CD4-positive, alpha-beta T cell treated with Interferon alpha-2 for 1 hour (primary cell): ENCODE results near the gene KIF4B.
"Not testable (repeated sequence)": the region's sequence is repeated elsewhere in the genome, so short reads cannot be mapped to it uniquely, and the experiment has no call there.

ENCODE experiments used
- DNase-seq, 2 donors: peaks; one replicate each; pipeline ENCODE4 v3.0.0-alpha.2; 2020 to 2022

The KIF4B gene, protein sequence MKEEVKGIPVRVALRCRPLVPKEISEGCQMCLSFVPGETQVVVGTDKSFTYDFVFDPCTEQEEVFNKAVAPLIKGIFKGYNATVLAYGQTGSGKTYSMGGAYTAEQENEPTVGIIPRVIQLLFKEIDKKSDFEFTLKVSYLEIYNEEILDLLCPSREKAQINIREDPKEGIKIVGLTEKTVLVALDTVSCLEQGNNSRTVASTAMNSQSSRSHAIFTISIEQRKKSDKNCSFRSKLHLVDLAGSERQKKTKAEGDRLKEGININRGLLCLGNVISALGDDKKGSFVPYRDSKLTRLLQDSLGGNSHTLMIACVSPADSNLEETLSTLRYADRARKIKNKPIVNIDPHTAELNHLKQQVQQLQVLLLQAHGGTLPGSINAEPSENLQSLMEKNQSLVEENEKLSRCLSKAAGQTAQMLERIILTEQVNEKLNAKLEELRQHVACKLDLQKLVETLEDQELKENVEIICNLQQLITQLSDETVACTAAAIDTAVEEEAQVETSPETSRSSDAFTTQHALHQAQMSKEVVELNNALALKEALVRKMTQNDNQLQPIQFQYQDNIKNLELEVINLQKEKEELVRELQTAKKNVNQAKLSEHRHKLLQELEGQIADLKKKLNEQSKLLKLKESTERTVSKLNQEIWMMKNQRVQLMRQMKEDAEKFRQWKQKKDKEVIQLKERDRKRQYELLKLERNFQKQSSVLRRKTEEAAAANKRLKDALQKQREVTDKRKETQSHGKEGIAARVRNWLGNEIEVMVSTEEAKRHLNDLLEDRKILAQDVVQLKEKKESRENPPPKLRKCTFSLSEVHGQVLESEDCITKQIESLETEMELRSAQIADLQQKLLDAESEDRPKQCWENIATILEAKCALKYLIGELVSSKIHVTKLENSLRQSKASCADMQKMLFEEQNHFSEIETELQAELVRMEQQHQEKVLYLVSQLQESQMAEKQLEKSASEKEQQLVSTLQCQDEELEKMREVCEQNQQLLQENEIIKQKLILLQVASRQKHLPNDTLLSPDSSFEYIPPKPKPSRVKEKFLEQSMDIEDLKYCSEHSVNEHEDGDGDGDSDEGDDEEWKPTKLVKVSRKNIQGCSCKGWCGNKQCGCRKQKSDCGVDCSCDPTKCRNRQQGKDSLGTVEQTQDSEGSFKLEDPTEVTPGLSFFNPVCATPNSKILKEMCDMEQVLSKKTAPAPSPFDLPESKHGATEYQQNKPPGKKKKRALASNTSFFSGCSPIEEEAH

DNA sequence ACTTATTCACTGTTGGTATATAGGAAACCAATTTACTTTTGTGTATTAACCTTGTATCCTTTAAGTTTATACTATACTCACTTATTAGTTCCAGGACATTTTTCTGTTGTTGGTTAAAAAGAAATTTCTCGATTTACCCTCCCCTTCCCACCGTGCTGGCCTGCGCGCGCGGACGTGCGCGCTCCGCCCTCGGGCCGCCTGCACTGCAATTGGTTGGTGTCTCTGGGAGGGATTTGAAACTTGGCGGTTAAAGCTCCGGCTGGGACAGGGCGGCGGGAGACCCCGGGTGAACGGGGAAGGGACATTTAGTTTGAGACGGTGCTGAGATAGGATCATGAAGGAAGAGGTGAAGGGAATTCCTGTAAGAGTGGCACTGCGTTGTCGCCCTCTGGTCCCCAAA lies at the start of gene KIF4B:
Gene KIF4B, plus strand, starts transcription at position 230 of the 400 bp plus-strand sequence. Its CDS starts 105 bp downstream, at position 335.
- DNase-seq = no peak

DNA sequence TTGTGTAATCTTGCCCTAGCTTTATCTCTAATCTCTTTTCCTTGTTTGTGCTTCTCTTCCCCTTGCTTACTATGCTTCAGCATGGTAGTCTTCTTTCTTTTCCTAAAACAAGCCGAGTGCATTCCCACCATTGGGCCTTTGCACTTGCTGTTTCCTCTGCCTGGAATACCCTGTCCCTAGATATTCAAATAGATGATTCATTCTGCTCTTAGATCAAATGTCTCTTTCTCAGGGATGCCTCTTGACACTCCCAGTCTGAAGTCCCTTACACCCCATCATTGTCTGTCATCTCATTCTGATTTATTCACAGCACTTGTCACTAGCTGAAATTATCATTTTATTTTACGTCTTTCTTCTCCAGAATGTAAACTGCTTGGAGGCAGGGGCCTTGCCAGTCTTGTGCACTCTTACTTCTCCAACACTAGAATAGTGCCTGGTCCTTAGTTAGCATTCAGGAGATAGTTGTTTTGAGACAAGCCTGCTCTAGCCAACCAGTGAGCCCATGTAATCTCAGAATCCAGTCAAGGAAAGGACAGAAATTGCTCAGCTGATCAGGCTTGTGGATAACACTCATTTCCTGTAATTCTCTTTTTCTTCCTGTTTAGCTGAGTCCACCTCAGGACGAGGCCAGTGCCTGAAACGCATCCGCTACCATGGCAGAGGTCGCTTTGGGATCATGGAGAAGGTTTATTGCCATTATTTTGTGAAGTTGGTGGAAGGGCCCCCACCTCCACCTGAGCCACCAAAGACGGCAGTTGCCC lies 47.3 kb upstream of the KIF4B start:
- no peak for DNase-seq

DNA sequence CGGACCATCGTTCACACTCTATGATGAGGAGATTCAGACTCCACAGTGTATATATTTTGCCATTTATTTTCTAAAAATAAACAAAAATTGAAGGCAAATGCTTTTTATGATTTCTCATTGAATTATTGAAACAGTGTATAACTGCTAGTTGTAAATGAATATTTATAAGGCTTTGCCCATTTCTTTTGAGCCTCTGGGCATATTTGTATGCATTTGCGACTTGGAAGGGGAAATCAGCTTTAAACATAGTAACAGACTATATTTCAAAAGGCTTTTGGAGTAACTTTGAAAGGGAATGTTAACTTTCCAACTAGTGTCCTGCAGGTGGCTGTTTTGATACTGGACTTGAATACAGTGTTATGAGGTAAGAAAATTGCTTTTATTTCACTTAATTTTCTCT lies 46.7 kb upstream of the KIF4B start:
- no peak for DNase-seq

DNA sequence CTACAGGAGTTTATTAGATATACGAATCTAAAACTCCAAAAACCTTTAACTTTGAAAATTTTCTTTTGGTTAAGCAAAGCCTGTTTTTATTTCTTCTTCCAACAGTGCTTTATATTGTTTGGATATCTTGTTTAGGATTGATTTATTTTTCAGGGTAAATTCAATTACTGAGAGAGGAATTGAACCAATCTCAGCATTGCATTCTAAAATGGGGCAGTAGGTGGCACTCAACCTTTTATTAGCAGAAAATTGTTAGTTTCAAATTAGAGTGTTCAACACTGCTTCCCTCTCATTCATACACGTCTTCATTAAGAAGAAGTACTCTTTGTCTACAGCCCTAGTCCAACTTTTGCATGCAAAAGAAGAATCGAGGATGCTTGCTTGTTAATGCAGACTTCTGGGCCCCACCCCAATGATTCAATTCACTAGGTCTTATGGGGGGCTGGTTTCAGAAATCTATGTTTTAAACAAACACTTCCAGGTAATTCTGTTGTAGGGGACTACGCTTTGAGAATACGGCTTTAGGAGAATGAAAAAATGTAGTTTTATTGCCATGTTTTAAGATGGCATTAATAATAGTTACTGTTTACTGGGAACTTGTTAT lies 46.0 kb upstream of the KIF4B start:
- DNase-seq = no peak

DNA sequence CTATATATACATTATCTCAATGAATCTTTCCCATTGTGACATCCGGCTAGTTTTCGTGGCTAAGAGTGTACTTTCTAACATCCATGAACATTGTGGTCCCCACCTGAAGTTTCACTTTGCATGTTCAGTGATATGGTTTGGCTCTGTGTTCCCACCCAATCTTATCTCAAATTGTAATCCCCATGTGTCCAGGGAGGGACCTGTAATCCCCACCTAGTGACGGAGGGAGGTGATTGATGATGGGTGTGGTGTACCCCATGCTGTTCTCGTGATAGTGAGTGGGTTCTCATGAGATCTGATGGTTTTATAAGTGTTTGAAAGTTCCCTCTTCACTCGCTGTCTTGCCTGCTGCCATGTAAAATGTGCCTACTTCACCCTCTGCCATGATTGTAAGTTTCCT lies 44.6 kb upstream of the KIF4B start:
- DNase-seq = no peak

DNA sequence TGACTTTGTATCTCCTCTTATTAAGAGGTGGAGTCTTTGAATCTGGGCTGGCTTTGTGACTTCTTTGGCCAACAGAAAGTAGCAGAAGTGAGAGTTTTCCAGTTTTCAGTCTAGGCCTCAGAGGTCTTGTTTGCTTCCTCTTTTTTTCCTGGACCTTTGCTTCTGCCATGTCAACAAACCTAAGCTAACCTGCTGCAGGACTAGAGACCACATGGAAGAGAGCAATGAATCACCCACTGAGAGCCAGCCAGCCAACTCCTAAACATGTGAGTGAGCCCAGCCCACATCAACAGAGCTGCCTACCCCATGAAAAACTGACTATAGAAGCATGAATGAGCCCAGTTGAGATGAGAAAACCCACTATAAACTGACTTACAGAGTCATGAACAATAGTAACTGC lies 42.8 kb upstream of the KIF4B start:
- no peak for DNase-seq

DNA sequence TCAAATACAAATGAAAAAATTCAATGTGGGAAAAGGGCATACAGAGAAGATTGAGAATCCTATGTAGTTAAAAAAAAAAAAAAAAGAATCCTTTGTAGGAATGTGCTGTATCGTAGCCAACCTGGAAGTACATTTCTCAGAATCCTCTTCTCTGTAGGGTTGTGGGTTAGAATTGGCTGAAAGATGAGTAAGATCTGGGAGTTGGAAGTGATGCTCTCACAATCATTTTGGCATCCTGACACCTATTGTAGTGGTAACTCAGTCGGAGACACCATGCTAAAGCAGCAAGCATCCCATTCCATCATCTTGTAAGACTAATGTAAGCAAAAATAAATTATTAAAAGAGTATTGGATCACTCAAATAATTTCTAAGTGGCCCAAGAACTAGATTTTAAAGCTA lies 42.1 kb upstream of the KIF4B start:
- no peak for DNase-seq

DNA sequence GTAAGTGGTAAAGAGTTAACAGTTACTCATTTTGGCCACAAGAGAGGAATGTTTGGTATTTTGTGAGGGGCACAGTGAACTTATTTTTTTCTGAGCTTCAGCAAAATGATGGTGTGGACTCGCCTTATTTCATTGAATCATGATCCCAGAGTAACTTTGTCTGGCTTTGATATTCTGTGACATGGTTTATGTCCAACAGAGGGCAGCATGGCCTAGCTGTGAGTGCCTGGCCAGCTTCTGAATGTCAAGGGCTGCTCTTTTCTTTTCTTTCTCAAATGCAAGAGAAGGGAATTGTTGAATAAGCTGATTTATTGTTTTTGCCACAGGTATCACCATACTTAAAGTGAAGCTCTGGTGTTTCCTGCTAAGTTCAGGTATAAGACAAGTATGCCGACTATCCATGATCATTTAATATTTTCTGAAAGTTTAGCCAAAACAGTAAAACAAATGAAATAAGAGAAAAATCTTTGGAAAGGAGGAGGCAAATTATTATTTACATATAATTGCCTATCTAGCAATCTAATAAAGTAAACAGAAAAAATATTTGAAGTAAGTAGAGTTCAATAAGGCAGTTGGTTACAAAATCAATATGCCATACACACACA lies 41.0 kb upstream of the KIF4B start:
- DNase-seq = no peak

DNA sequence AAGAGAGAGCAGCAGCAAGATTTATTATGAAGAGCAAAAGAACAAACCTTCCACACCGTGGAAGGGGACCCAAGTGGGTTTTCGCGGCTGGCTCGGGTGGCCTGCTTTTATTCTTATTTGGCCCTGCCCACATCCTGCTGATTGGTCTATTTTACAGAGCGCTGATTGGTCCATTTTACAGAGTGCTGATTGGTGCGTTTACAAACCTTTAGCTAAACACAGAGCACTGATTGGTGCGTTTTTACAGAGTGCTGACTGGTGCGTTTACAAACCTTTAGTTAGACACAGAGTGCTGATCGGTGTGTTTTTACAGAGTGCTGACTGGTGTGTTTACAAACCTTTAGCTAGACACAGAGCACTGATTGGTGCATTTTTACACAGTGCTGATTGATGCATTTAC lies 37.5 kb upstream of the KIF4B start:
- not testable (repeated sequence) for DNase-seq

DNA sequence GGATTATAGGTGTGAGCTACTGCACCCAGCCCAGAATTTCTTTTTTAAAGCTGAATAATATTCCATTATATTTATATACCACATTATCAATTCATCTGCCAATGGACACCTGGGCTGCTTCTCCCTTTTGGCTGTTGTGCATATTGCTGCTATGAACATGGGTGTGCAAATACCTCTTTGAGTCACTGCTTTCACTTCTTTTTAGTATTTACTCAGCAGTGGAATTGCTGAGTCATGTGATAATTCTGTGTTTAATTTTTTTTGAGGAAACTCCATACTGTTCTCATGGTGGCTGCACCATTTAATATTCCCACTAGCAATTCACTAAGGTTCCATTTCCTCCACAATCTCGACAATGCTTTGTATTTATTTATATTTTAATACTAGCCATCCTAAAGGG lies 36.1 kb upstream of the KIF4B start:
- no peak for DNase-seq

DNA sequence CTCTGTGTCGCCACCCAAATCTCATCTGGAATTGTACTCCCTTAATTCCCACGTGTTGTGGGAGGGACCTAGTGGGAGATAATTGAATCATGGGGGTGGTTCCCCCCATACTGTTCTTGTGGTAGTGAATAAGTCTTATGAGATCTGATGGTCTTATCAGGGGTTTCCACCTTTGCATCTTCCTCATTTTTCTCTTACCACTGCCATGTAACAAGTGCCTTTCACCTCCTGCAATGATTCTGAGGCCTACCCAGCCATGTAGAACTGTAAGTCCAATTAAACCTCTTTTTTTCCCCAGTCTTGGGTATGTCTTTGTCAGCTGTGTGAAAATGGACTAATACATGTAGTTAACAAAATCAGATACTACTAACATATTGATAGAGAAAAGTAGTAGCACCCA lies 35.3 kb upstream of the KIF4B start:
- not testable (repeated sequence) for DNase-seq

DNA sequence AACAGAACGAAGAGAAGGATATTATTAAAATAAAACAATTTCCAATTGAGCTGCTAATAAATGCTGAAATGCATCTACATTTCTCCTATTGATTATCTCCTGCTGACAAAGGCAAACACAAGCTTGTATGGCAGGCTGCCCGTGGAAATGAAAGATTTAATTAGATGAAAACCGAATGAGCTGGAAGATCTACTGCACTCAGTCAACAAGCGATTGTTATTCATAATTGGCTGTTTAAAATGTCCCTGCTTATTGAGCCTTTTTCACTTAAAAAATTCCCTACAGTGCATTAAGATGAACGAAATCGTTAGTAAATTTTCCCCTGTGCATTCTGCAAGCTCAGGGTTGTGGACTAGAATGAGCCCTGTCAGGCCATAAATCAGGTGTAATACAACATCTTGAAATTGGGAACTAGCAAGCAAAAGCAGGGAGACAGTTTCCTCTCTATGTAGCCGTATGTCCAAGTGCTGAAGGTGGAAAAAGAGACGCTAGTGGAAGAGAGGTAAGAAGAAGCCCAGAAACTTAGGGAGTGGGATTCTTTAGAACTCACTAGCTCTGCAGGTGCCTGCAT lies 28.5 kb upstream of the KIF4B start:
- no peak for DNase-seq

DNA sequence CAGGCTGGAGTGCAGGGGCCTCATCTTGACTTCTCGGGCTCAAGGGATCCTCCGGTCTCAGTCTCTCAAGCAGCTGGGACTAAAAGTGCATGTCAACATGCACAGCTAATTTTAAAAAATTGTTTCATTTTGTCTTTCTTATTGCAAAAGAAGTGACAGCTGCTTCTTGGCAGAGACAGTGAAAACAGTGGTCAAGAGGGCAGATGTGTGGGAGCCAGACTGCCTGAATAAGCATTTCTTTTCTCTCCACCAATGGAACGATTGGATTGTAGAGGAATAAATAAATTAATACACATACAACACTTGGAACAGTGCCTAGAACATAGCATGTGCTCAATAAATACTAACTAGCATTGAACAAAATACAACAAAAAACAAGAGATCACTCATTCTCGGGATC lies 27.4 kb upstream of the KIF4B start:
- DNase-seq = no peak

DNA sequence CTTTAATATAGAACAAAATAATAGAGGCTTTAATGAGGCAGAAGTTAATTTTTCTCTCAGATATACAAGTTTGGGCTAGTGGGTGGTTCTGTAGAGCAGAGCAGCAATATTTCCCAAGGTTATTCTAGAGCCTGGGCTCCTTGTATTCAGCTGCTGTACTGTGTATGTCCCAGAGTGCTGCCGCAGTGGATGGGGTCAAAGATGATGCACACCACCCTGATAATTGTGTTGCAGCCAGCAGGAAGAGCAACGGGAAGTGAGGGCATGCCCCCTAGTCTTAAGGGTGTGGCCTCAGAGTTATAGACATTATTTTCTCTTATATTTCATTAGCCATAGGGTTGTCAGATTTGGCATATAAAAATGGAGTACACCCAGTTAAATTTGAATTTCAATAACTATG lies 23.9 kb upstream of the KIF4B start:
- no peak for DNase-seq

DNA sequence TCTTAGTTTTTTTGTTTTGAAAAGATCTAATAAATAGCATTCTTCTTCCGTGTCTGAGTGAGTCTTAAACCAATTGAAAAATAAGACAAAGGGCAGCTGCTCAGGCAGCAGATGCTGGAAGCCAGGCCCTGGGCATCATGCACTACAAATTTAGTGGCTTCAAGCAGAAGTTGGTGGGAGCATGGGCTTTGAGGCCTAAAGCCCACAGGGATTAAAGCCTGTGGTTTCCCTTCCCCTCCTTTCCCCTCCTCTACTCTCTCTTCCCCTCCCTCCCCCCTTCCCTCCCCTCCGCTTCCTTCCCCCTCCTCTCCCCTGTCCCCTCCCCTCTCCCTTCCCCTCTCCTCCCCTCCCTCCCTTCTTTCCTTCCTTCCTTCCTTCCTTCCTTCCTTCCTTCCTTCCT lies 20.1 kb upstream of the KIF4B start:
- DNase-seq = no peak

DNA sequence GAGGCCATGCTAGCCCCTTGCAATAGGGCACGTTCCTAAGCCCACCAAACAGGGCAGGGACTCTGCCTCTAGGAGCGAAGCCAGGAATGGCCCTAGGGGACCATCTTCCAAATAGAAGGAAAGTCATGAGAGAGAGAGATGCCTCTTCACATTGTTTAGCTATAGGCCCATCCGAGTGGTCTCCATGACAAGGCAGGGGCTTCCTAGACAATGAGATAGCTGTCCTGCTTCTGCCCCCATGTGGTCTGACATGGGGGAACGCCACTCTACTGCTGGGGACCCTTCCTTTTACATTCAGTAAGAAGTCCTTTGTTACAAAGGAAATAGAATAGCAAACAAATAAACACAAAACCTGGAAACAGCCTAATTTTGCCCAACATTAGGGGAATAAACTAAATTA lies 17.9 kb upstream of the KIF4B start:
- DNase-seq = no peak

DNA sequence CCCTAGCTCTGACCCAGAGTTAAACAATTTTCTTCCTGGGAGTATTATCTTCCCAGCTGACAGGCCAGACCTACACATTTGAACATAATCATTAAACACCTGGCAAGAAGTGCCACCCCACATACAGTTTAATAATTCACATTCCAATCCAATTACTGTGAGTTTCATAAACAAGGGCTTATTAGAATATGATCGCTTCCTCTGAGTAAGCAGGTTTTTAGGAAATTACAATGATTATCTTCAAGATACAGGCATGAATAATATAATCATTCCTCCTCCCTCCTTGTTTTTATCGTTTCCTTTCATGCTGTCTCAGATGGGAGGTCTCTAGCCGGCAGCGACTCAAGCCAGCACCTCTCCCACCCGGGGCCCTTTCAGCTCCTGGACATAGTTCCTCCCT lies 15.8 kb upstream of the KIF4B start:
- DNase-seq = no peak

DNA sequence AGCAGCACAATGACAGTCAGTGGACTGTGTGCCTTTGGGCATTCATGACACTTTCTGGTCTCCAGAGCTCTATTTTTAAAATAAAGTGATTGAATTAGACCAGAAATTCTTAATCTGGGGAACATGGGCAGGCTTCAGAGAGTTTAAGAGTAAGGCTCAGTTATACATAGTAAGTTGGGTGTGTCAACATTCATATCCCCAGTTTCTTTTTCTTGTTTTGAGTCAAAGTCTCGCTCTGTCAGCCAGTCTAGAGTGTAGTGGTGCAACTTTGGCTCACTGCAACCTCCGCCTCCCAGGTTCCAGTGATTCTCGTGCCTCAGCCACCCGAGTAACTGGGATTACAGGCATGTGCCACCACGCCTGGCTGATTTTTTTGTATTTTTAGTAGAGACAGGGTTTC lies 13.7 kb upstream of the KIF4B start:
- no peak for DNase-seq

DNA sequence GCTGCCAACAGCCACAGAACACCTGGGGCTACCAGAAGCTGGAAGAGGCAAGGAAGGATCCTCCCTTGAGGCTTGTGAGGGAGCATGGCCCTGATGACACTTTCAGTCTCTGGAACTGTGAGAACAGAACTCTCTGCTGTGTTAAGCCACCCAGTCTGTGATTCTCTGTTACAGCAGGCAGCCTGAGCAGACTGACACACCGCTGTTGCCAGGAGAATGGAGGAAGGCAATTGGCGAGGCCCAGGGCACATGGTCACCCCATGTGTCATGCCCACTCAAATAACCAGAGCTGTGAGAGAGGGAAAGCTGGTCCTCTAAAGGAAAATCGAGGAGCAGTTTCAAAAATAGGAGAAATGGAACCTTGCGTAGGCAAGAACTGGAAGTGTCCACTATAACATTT lies 12.0 kb upstream of the KIF4B start:
- no peak for DNase-seq

DNA sequence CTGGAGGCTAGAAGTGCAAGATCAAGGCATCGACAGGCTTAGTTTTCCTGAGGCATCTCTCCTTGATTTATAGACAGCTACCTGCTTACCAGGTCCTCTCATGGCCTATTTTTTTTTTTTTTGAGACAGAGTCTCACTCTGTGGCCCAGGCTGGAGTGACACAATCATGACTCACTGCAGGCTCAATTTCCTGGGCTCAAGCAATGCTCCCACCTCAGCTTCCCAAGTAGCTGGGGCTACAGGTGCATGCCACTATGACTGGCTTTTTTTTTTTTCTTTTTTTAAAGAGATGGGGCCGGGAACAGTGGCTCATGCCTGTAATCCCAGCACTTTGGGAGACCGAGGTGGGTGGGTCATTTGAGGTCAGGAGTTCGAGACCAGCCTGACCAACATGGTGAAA lies 10.8 kb upstream of the KIF4B start:
- not testable (repeated sequence) for DNase-seq

DNA sequence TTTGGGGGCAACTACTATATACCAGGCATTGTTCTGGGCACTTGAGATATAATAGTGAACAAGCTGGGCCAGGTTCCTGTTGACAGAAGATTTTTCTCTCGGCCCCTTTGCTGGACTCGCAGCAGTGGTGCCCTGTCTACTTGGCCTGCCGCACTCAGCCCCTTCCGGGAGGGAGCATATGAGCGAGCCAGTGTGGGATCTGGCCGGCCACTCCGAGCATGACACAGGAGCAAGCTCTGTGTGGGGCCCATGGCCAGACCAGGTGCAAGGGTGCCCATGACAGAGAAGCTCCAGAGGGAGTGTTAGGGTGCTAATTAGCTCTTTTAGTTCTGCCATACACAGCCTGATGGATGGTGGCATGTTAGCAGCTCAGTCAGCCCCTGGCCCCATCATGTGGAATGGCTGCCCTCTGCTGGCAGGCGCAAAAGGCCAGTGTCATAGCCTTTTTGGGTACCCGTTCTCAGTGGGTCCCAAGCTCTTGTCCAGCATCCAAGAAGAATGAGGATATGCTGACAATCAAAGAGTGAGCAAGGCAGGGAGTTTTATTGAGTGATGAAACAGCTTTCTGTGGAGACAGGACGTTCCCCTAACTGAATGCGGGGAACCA lies 9.3 kb upstream of the KIF4B start:
- peak in 1 of 2 donors; percentile 11 for DNase-seq
